GM12892 (cell line): ENCODE measurements around the gene UROS.

Experiments
- POLR2A ChIP-seq: IDR thresholded peaks from 2 replicates; pipeline ENCODE4 v1.6.1; 2011; ENCODE audit warnings: low read depth, low read length, control low read depth
- POLR2AphosphoS5 ChIP-seq: IDR thresholded peaks from 2 replicates; pipeline ENCODE4 v1.6.1; 2011; ENCODE audit warnings: low read depth, low read length, control low read depth
- TAF1 ChIP-seq: IDR thresholded peaks from 2 replicates; pipeline ENCODE4 v1.6.1; 2011; ENCODE audit warnings: low read depth, mild to moderate bottlenecking, control low read depth, low read length, borderline replicate concordance

DNA sequence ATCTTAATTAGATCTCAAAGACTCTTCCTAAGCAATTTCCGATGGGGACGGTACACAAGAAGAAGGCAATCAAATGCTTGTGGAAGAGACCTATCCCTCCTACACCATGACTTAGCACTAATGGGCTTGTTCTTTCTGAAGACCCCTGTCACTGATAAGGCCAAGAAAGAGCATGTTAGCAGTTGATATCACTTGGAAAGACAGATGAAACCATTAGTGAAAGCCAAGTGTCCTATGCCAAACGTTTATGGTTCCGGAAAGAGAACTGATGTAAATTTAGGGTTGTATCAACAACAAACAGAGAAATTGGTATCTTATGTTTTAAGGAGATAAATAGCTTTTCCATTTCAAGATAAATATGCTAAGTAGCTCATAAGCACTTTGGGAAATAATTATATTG lies 6.5 kb downstream of the UROS start:
- no peak for TF ChIP-seq POLR2A
- TF ChIP-seq TAF1 = no peak
- no peak for TF ChIP-seq POLR2AphosphoS5
